K562 (cell line): ENCODE data around the gene KAT6B. TPM values are rescaled to one million over a fixed set of nuclear protein-coding genes. Genes with fewer than 3 reads are reported as not detected.

Experiments
- ATAC-seq: fragments of 200-7000 bp; cut with Tn5 transposase; 3 replicates; pipeline ENCODE4 v1.9.1; 2020; ENCODE audit warnings: moderate library complexity
- BruUV-seq: library from RNA; stranded (reverse); fragments of 400-500 nt; replicated peaks from 2 replicates; lab custom pipeline; 2021; lab: Mats Ljungman, UMichigan
- CTCF ChIA-PET: fragments of 300-600 bp; formaldehyde crosslinking; extraction: SDS; loops from one replicate; lab custom pipeline; 2021; ENCODE audit warnings: low intra/inter-chr PET ratio; lab: Yijun Ruan, JAX
- POLR2A ChIA-PET: fragments of 300-600, 350-650 bp; sonication (Branson Sonifier 250); formaldehyde crosslinking; extraction: SDS; loops from one replicate; lab custom pipeline; 2021; ENCODE audit warnings: antibody characterized with exemption, inconsistent platforms; lab: Yijun Ruan, JAX
- DNase-seq, 4 experiments: peaks; one replicate each; pipeline versions ENCODE4 v3.0.0 to v3.0.0-alpha.2; 2011 to 2018; ENCODE audit warnings: low spot score in 3 of 4, mixed read lengths in 3 of 4; ENCODE audit errors: extremely low read depth in 1 of 4
- FAIRE-seq: peaks from 2 replicates; lab custom pipeline; 2011; peaks lifted over from hg19 to GRCh38; lab: Jason Lieb, UNC
- H2AFZ ChIP-seq: 2 replicates; pipeline ENCODE4 v1.6.0; 2011; ENCODE audit warnings: low read depth, low read length, control low read depth, inconsistent platforms
- H3K27ac ChIP-seq: fragments of 200-600 bp; 3 replicates; pipeline ENCODE4 v1.8.0; 2011; ENCODE audit warnings: low read depth, mild to moderate bottlenecking, control low read depth, inconsistent platforms, low read length, moderate library complexity, mixed read lengths; ENCODE audit errors: extremely low read depth
- H3K27me3 ChIP-seq, 2 experiments: fragments of 300-600 bp in 1 of 2; 2 replicates in 1 of 2; 3 replicates in 1 of 2; pipeline versions ENCODE4 v1.6.0 to v1.8.0; 2011; ENCODE audit warnings: inconsistent platforms in 2 of 2, low read length in 2 of 2, mild to moderate bottlenecking in 1 of 2, mixed read lengths in 1 of 2, moderate library complexity in 1 of 2; ENCODE audit not compliant: control insufficient read depth in 2 of 2, insufficient read depth in 2 of 2
- H3K36me3 ChIP-seq: fragments of 300-600 bp; 3 replicates; pipeline ENCODE4 v1.8.0; 2011; ENCODE audit warnings: mild to moderate bottlenecking, low read length, inconsistent platforms; ENCODE audit not compliant: control insufficient read depth, insufficient read depth
- H3K4me1 ChIP-seq, 2 experiments: fragments of 200-600 bp in 1 of 2; replicated peaks in 1 of 2; 2 replicates in 1 of 2; 3 replicates in 1 of 2; pipeline versions ENCODE4 v1.5.1 to v1.8.0; 2011; ENCODE audit warnings: inconsistent platforms in 2 of 2, low read length in 2 of 2, mild to moderate bottlenecking in 1 of 2, mixed read lengths in 1 of 2, moderate library complexity in 1 of 2; ENCODE audit not compliant: control insufficient read depth in 2 of 2, insufficient read depth in 2 of 2
- H3K4me2 ChIP-seq: 2 replicates; pipeline ENCODE4 v1.6.1; 2011; ENCODE audit warnings: low read length, control low read depth, inconsistent platforms, mixed read lengths; ENCODE audit not compliant: insufficient read depth
- H3K4me3 ChIP-seq: fragments of 200-600 bp; sonication (generic), shearing (Covaris generic); 2 replicates; pipeline ENCODE4 v1.5.1; 2016; ENCODE audit warnings: control low read depth, inconsistent platforms
- H3K79me2 ChIP-seq: fragments of 200-600 bp; 3 replicates; pipeline ENCODE4 v1.8.0; 2011; ENCODE audit warnings: low read length, inconsistent platforms; ENCODE audit not compliant: control insufficient read depth, insufficient read depth
- H3K9ac ChIP-seq, 2 experiments: 2 replicates each; pipeline versions ENCODE4 v1.6.0 to v1.6.1; 2011; ENCODE audit warnings: low read depth in 2 of 2, low read length in 2 of 2, control low read depth in 1 of 2, inconsistent platforms in 1 of 2, mild to moderate bottlenecking in 1 of 2, mixed read lengths in 1 of 2; ENCODE audit not compliant: insufficient read depth in 1 of 2
- H3K9me1 ChIP-seq: one replicate; pipeline ENCODE4 v1.6.0; 2011; ENCODE audit warnings: inconsistent platforms, mild to moderate bottlenecking, low read length, moderate library complexity; ENCODE audit not compliant: control insufficient read depth, insufficient read depth
- H3K9me3 ChIP-seq: replicated peaks from 2 replicates; pipeline ENCODE4 v1.5.1; 2011; ENCODE audit warnings: low read depth, low read length, inconsistent platforms; ENCODE audit not compliant: control insufficient read depth, insufficient read depth
- H4K20me1 ChIP-seq: replicated peaks from 2 replicates; pipeline ENCODE4 v1.6.1; 2011; ENCODE audit warnings: low read length, inconsistent platforms, mixed read lengths; ENCODE audit not compliant: control insufficient read depth, insufficient read depth
- HDAC8 ChIP-seq: fragments of 450-650 bp; IDR thresholded peaks from 2 replicates; pipeline ENCODE4 v1.6.1; 2016; ENCODE audit warnings: mild to moderate bottlenecking, missing genetic modification characterization, moderate library complexity, missing compliant biosample characterization
- PTBP1 ChIP-seq: fragments of 200-400 bp; formaldehyde crosslinking; IDR thresholded peaks from 2 replicates; pipeline ENCODE4 v1.6.1; 2017; ENCODE audit warnings: low read depth, low read length
- SLC30A9 ChIP-seq: fragments of 250-450 bp; sonication (Bioruptor Pico); IDR thresholded peaks from 2 replicates; pipeline ENCODE4 v1.8.0; 2022; ENCODE audit warnings: mild to moderate bottlenecking, moderate library complexity
- WGBS: fragments of 100-300 bp; shearing (Covaris generic); methylation state at CpG from one replicate; pipeline ENCODE4 v1.1.6; 2016; ENCODE audit warnings: low coverage, mixed read lengths; ENCODE audit not compliant: insufficient coverage; ENCODE audit errors: missing lambda C conversion rate; 5-methylcytosine and 5-hydroxymethylcytosine counted together
- in situ Hi-C: fragments of 300-500 bp; cut with MboI; formaldehyde crosslinking; loops from 4 replicates; pipeline ENCODE4 v1.15.0; 2018; ENCODE audit warnings: inconsistent platforms, mixed read lengths
- intact Hi-C: fragments of 100-400 bp; cut with micrococcal nuclease; formaldehyde crosslinking; loops from 2 replicates; pipeline ENCODE4 v1.14.2; 2022
- polyA plus RNA-seq, 8 experiments: library from polyadenylated mRNA; depleted of rRNA in 4 of 8; stranded (reverse) in 5 of 8; unstranded in 3 of 8; fragments of >200 nt; fragmentation: Nextera tagmentation in 2 of 8; fragmentation: Illumina TruSeq in 1 of 8; extraction: Ambion mirVana in 2 of 8; extraction: Trizol in 1 of 8; gene quantifications; 2 replicates each; pipeline versions ENCODE4 v1.2.1 to v1.2.3, GENCODE V29; 2011 to 2014; ENCODE audit warnings: inconsistent platforms in 1 of 8, missing spikeins in 1 of 8
- total RNA-seq, 7 experiments: library from RNA; depleted of rRNA in 6 of 7; stranded (reverse); fragments of >200 nt in 6 of 7; fragmentation: Illumina TruSeq in 2 of 7; extraction: Trizol in 2 of 7; gene quantifications; 2 replicates each; pipeline versions ENCODE4 v1.2.1 to v1.2.3, GENCODE V29; 2011 to 2021; ENCODE audit warnings: low replicate concordance in 1 of 7
- TF ChIP-seq, protein P1 (sequence below), 2 experiments: fragments of 250-450 bp in 1 of 2; fragments of 450-650 bp in 1 of 2; sonication (Bioruptor Pico) in 1 of 2; IDR thresholded peaks; 2 replicates each; pipeline versions ENCODE4 v1.6.1 to v1.8.0; 2016 to 2021; ENCODE audit warnings: mild to moderate bottlenecking in 2 of 2, moderate library complexity in 2 of 2, missing compliant biosample characterization in 1 of 2, missing genetic modification characterization in 1 of 2
- TF ChIP-seq, protein P2 (sequence below): fragments of 450-650 bp; IDR thresholded peaks from 2 replicates; pipeline ENCODE4 v1.6.1; 2016; ENCODE audit warnings: mild to moderate bottlenecking
- TF ChIP-seq, protein P3 (sequence below), 2 experiments: fragments of 450-650 bp; IDR thresholded peaks; 2 replicates each; pipeline ENCODE4 v1.6.1; 2016

KAT6B gene
- total and polyA plus RNA-seq, 9 of the 15 experiments (the other 6 are each of a cell fraction or from before 2014, with no cell fraction given): 1.4 to 9.2 (median 6.8) TPM

DNA sequence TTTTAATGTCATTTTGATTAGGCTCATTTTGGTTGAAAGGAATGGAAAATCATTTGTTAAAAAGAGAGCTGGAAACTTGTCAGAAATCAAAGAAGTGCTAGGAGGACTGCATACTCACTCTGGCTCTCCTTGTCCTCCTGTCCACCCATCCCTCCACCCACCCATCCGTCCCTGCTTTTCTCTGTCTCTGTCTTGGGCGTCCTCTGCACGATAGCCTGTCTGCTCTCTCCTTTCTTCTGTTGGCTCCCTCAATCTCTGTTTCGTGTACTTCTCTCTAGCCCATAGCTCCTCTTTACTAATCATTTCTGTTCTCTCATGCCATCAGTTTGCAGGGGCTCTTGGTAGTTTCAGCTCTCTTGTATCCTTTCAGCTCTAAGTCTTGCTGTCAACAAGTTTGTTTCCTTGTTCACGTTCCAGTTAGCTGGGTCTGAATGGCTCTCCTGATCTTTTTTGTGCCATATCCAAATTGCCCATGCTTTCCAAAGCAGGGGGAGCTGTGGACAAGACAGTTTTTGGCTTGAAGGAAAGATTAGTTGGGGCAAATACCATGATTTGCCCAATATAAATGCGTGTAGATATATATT, 75.6 kb downstream of the KAT6B start:
- Histone ChIP-seq H3K27ac (no peak overlapping the region), H3K4me3 (no peak overlapping the region), H3K36me3 (no peaks in the 10 kb centered on the region), H3K4me1 (no peaks in the 10 kb centered on the region), H3K9me3 (no peaks in the 10 kb centered on the region), H3K9ac (no peak overlapping the region), H4K20me1 (no peaks in the 10 kb centered on the region), H2AFZ (no peak overlapping the region), H3K9me1 (no peaks in the 10 kb centered on the region), H3K79me2 (no peaks in the 10 kb centered on the region), H3K4me2 (no peak overlapping the region), H3K27me3 (peaks cover 2 to 5% of the 10 kb centered on the region in 2 experiments; a peak in 4 of 5 replicates)
- TF ChIP-seq, protein P1, sequence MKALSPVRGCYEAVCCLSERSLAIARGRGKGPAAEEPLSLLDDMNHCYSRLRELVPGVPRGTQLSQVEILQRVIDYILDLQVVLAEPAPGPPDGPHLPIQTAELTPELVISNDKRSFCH (CRISPR knock-in tag; IDR thresholded peaks at IDR 0.05): no peak
- TF ChIP-seq, protein P1 (tag; IDR thresholded peaks at IDR 0.05): no peak
- TF ChIP-seq SLC30A9 (CRISPR knock-in tag) (no peak), HDAC8 (tag) (no peak), PTBP1 (no peak)
- TF ChIP-seq, protein P2, sequence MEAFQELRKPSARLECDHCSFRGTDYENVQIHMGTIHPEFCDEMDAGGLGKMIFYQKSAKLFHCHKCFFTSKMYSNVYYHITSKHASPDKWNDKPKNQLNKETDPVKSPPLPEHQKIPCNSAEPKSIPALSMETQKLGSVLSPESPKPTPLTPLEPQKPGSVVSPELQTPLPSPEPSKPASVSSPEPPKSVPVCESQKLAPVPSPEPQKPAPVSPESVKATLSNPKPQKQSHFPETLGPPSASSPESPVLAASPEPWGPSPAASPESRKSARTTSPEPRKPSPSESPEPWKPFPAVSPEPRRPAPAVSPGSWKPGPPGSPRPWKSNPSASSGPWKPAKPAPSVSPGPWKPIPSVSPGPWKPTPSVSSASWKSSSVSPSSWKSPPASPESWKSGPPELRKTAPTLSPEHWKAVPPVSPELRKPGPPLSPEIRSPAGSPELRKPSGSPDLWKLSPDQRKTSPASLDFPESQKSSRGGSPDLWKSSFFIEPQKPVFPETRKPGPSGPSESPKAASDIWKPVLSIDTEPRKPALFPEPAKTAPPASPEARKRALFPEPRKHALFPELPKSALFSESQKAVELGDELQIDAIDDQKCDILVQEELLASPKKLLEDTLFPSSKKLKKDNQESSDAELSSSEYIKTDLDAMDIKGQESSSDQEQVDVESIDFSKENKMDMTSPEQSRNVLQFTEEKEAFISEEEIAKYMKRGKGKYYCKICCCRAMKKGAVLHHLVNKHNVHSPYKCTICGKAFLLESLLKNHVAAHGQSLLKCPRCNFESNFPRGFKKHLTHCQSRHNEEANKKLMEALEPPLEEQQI: no peak
- TF ChIP-seq, protein P3, sequence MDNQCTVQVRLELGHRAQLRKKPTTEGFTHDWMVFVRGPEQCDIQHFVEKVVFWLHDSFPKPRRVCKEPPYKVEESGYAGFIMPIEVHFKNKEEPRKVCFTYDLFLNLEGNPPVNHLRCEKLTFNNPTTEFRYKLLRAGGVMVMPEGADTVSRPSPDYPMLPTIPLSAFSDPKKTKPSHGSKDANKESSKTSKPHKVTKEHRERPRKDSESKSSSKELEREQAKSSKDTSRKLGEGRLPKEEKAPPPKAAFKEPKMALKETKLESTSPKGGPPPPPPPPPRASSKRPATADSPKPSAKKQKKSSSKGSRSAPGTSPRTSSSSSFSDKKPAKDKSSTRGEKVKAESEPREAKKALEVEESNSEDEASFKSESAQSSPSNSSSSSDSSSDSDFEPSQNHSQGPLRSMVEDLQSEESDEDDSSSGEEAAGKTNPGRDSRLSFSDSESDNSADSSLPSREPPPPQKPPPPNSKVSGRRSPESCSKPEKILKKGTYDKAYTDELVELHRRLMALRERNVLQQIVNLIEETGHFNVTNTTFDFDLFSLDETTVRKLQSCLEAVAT (IDR thresholded peaks at IDR 0.05): no peak
- DNase-seq (no peak), FAIRE-seq (no peak), ATAC-seq (peak; percentile 52)
- BruUV-seq: no TSS peak
- POLR2A ChIA-PET: interaction anchor here (0.6 to 1.2 kb wide), 5 partner anchors 9 to 185 kb away, joined by 3 read pairs; no protein-coding TSS in a partner anchor
- in situ Hi-C loops: no loop called here
- CTCF ChIA-PET: no interaction called here
- WGBS: 5% methylated on average over 6 of the region's 6 CpGs
- intact Hi-C loops: no loop called here
